Transverse colon (tissue), 4 donors: Measurements from ENCODE around the gene MDM2. TPM values are rescaled to one million over a fixed set of nuclear protein-coding genes. Genes with fewer than 3 reads are reported as not detected.
"Not testable (repeated sequence)": the region's sequence is repeated elsewhere in the genome, so short reads cannot be mapped to it uniquely, and the experiment has no call there.

ENCODE experiments used
- DNase-seq: peaks from one replicate; pipeline ENCODE4 v3.0.0-alpha.2; 2019
- H3K27ac ChIP-seq, 4 donors: fragments of 200-600 bp; sonication (generic); 2 replicates each; pipeline ENCODE4 v1.5.1; 2016 to 2018; ENCODE audit warnings: inconsistent platforms in 4 of 4
- H3K27me3 ChIP-seq: fragments of 200-600 bp; sonication (generic); 2 replicates; pipeline ENCODE4 v1.5.1; 2017; ENCODE audit warnings: inconsistent platforms
- H3K36me3 ChIP-seq, 4 donors: fragments of 200-600 bp; sonication (generic); 2 replicates each; pipeline ENCODE4 v1.5.1; 2017 to 2019; ENCODE audit warnings: inconsistent platforms in 4 of 4
- H3K4me1 ChIP-seq, 4 donors: fragments of 200-600 bp; sonication (generic); 2 replicates each; pipeline ENCODE4 v1.5.1; 2017 to 2020; ENCODE audit warnings: inconsistent platforms in 4 of 4
- H3K4me3 ChIP-seq, 4 donors: fragments of 200-600 bp; sonication (generic); 1 replicate in 1 of 4; 2 replicates in 3 of 4; pipeline versions ENCODE4 v1.5.1 to v1.6.1; 2017 to 2019; ENCODE audit warnings: inconsistent platforms in 4 of 4
- H3K9me3 ChIP-seq, 2 donors: fragments of 200-600 bp; sonication (generic); 2 replicates each; pipeline ENCODE4 v1.5.1; 2017 to 2019; ENCODE audit warnings: inconsistent platforms in 2 of 2
- EP300 ChIP-seq: sonication (generic); formaldehyde crosslinking; IDR thresholded peaks from one replicate; pipeline ENCODE4 v1.6.1; 2017; ENCODE audit warnings: antibody characterized with exemption, low read depth
- POLR2A ChIP-seq: fragments of 450-650 bp; IDR thresholded peaks from one replicate; pipeline ENCODE4 v1.6.1; 2016; ENCODE audit warnings: antibody characterized with exemption, mild to moderate bottlenecking, moderate library complexity
- POLR2AphosphoS5 ChIP-seq, 3 donors: sonication (generic); formaldehyde crosslinking; IDR thresholded peaks; one replicate each; pipeline ENCODE4 v1.6.1; 2016; ENCODE audit warnings: antibody characterized with exemption in 3 of 3
- WGBS, 2 donors: methylation state at CpG; one replicate each; pipeline ENCODE4 v1.1.5; 2018; ENCODE audit warnings: low coverage in 1 of 2; 5-methylcytosine and 5-hydroxymethylcytosine counted together
- in situ Hi-C, 4 donors: fragments of 200-750 bp; cut with MboI; loops; one replicate each; pipeline versions ENCODE4 v1.15.0 to v1.15.1; 2017; ENCODE audit warnings: low sequenced_read_pairs in 3 of 4, low pct_ligation_motif_present in 1 of 4, low pct_unique_long_range_greater_than_20kb in 1 of 4
- intact Hi-C: fragments of 100-400 bp; cut with DNase I; formaldehyde crosslinking; loops from one replicate; pipeline ENCODE4 v1.15.1; 2023; ENCODE audit warnings: low total_unique reads
- total RNA-seq, 4 donors: library from RNA; depleted of rRNA; stranded (reverse); fragments of >200 nt; gene quantifications; one replicate each; pipeline ENCODE4 v1.1.0, GENCODE V29; 2016
- TF ChIP-seq, protein P1 (sequence below), 5 experiments: fragments of 200-600 bp in 3 of 5; fragments of 450-650 bp in 2 of 5; sonication (generic) in 3 of 5; IDR thresholded peaks; 1 replicate in 2 of 5; 2 replicates in 3 of 5; pipeline ENCODE4 v1.5.1; 2016 to 2017; ENCODE audit warnings: antibody characterized with exemption in 5 of 5, inconsistent platforms in 3 of 5, mild to moderate bottlenecking in 2 of 5, moderate library complexity in 1 of 5

Gene MDM2
- total RNA-seq, 4 donors from 2014 or later = 45.7 to 291 (median 220) TPM

DNA sequence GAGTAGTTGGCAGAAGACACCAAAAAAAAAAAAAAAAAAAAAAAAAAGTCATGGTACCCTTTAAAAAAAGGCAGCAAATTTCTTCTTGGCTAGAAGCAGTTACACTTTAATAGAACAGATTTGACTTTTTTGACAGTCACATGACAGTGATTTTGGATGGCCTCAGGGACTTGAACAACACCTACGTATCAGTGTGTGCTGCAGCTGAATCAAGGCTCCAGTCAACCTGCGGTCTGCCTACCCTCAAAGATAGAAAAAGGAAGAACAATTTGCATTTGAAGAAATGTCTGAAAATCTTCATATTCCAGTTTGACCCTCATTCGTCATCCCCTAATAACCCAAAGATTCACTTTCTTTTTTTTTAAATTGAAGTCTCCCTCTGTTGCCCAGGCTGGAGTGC, 53.9 kb downstream of the MDM2 start:
- in situ Hi-C loops (loop anchor here in 1 of 4 donors (25.0 kb wide), 2 partner anchors 200 to 400 kb away; no protein-coding TSS in a partner anchor), intact Hi-C loops (no loop called here)
- no peaks in the 10 kb centered on the region for H3K4me1 ChIP-seq
- no peak for DNase-seq
- H3K27me3 ChIP-seq = no peaks in the 10 kb centered on the region
- H3K36me3 ChIP-seq = peaks cover 0 to 15% (median 6%) of the 10 kb centered on the region in 4 donors
- no peak overlapping the region for H3K27ac ChIP-seq
- H3K4me3 ChIP-seq = no peak overlapping the region
- TF ChIP-seq, protein P1, sequence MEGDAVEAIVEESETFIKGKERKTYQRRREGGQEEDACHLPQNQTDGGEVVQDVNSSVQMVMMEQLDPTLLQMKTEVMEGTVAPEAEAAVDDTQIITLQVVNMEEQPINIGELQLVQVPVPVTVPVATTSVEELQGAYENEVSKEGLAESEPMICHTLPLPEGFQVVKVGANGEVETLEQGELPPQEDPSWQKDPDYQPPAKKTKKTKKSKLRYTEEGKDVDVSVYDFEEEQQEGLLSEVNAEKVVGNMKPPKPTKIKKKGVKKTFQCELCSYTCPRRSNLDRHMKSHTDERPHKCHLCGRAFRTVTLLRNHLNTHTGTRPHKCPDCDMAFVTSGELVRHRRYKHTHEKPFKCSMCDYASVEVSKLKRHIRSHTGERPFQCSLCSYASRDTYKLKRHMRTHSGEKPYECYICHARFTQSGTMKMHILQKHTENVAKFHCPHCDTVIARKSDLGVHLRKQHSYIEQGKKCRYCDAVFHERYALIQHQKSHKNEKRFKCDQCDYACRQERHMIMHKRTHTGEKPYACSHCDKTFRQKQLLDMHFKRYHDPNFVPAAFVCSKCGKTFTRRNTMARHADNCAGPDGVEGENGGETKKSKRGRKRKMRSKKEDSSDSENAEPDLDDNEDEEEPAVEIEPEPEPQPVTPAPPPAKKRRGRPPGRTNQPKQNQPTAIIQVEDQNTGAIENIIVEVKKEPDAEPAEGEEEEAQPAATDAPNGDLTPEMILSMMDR (IDR thresholded peaks at IDR 0.05) = no peak
- TF ChIP-seq POLR2A (no peak), EP300 (no peak), POLR2AphosphoS5 (IDR thresholded peaks at IDR 0.05) (no peak)
- H3K9me3 ChIP-seq = no peaks in the 10 kb centered on the region
- WGBS, 2 donors = 82 to 90% methylated on average over 3 of the region's 3 CpGs

- no peak for DNase-seq
- no peaks in the 10 kb centered on the region for H3K27me3 ChIP-seq
- 78 to 80% methylated on average over 1 to 7 of the region's 7 CpGs for WGBS, 2 donors
- H3K9me3 ChIP-seq = no peaks in the 10 kb centered on the region
- intact Hi-C loops (no loop called here), in situ Hi-C loops (loop anchor here in 1 of 4 donors (25.0 kb wide), 2 partner anchors 199 to 399 kb away; no protein-coding TSS in a partner anchor)
- no peak overlapping the region for H3K27ac ChIP-seq
- no peaks in the 10 kb centered on the region for H3K4me1 ChIP-seq
- H3K4me3 ChIP-seq = no peak overlapping the region
- TF ChIP-seq POLR2AphosphoS5 (IDR thresholded peaks at IDR 0.05) (no peak), EP300 (no peak), POLR2A (no peak)
- H3K36me3 ChIP-seq = peaks cover 0 to 9% (median 3%) of the 10 kb centered on the region in 4 donors
Measured at GRCh38 chr12:68863109-68863770, 55.3 kb downstream of the MDM2 start.

DNA sequence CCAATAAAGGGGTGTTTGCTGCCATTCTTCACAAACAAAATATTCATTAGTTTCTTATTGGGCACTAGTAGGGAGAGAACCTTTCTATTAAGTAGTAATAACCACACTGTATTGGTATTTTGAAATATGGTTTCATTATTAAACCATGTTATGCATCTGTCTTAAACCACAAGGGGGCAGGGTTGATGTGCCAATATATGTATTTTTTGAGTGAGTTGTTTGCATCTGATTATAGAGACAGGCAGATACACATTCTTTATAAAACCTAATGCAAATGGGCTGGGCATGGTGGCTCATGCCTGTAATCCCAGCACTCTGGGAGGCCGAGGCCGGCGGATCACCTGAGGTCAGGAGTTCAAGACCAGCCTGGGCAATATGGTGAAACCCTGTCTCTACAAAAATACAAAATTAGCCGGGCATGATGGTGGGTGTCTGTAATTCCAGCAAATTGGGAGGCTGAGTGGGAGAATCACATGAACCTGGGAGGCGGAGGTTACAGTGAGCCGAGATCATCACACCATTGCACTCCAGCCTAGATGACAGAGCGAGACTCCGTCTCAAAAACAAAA, 56.0 kb downstream of the MDM2 start:
- H3K4me1 ChIP-seq, H3K27me3 ChIP-seq, H3K27ac ChIP-seq, H3K4me3 ChIP-seq, intact Hi-C loops, H3K9me3 ChIP-seq, DNase-seq, H3K36me3 ChIP-seq: not testable (repeated sequence)
- in situ Hi-C loops = loop anchor here in 1 of 4 donors (25.0 kb wide), 2 partner anchors 198 to 398 kb away; no protein-coding TSS in a partner anchor
- WGBS, 2 donors = 72 to 92% methylated on average over 5 to 8 of the region's 8 CpGs
- TF ChIP-seq, protein P1 (IDR thresholded peaks at IDR 0.05) = peak; percentile 46 to 58 (median 53)

DNA sequence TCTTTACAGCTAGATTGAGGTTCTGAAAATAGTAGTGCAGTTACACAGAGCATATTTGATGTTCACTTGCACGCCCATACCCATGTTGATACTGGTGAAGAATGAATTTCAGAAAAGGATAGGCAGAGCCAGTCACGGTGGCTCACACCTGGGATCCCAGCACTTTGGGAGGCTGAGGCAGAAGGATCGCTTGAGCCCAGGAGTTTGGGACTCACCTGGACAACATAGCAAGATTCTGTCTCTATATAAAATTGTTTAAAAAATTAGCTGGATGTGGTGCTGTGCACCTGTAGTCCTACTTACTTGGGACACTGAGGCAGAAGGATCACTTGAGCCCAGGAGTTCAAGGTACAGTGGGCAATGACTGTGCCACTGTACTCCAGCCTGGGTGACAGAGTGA, 56.6 kb downstream of the MDM2 start:
- H3K4me1 ChIP-seq = no peaks in the 10 kb centered on the region
- peaks cover 0 to 6% (median 0%) of the 10 kb centered on the region in 4 donors for H3K36me3 ChIP-seq
- no peaks in the 10 kb centered on the region for H3K27me3 ChIP-seq
- no peaks in the 10 kb centered on the region for H3K9me3 ChIP-seq
- intact Hi-C loops = loop anchor here (5.0 kb wide), 1 partner anchor 1667 kb away; no protein-coding TSS in a partner anchor
- no peak overlapping the region for H3K27ac ChIP-seq
- in situ Hi-C loops = loop anchor here in 1 of 4 donors (25.0 kb wide), 2 partner anchors 198 to 398 kb away; no protein-coding TSS in a partner anchor
- no peak for DNase-seq
- no peak overlapping the region for H3K4me3 ChIP-seq
- no peak for TF ChIP-seq EP300
- TF ChIP-seq POLR2A = no peak
- TF ChIP-seq, protein P1 (IDR thresholded peaks at IDR 0.05) = no peak
- no peak for TF ChIP-seq POLR2AphosphoS5 (IDR thresholded peaks at IDR 0.05)
- WGBS, 2 donors = 87 to 100% methylated on average over 1 to 3 of the region's 3 CpGs
